K562 (cell line): ENCODE results near the gene THSD8. TPM values are rescaled to one million over a fixed set of nuclear protein-coding genes. Genes with fewer than 3 reads are reported as not detected.

ENCODE experiments used
- CBX1 ChIP-seq: sonication (generic); IDR thresholded peaks from 2 replicates; pipeline ENCODE4 v1.6.1; 2016; ENCODE audit warnings: antibody characterized with exemption, low read depth, mild to moderate bottlenecking
- CEBPG ChIP-seq, 3 experiments: fragments of 200-800 bp in 1 of 3; sonication (Bioruptor generic) in 1 of 3; sonication (generic) in 1 of 3; formaldehyde crosslinking in 1 of 3; IDR thresholded peaks in 2 of 3; conservative IDR thresholded peaks in 1 of 3; 2 replicates each; pipeline versions ENCODE4 v1.6.1 to v1.8.0; 2016 to 2022; ENCODE audit warnings: missing compliant biosample characterization in 2 of 3, missing genetic modification characterization in 2 of 3, mild to moderate bottlenecking in 1 of 3, missing genetic modification reagents in 1 of 3
- CHD7 ChIP-seq: fragments of 200-600 bp; sonication (generic); IDR thresholded peaks from one replicate; pipeline ENCODE4 v1.6.1; 2012; ENCODE audit warnings: mild to moderate bottlenecking, low read depth, low read length, inconsistent platforms
- DDX20 ChIP-seq: fragments of 450-650 bp; IDR thresholded peaks from 2 replicates; pipeline ENCODE4 v1.6.1; 2016; ENCODE audit warnings: missing genetic modification characterization, low read depth, mild to moderate bottlenecking, missing compliant biosample characterization, moderate library complexity
- GTF2B ChIP-seq: IDR thresholded peaks from 2 replicates; pipeline ENCODE4 v1.6.1; 2011; ENCODE audit not compliant: insufficient read length; ENCODE audit errors: extremely low read depth
- HDAC6 ChIP-seq: IDR thresholded peaks from 2 replicates; pipeline ENCODE4 v1.6.1; 2012; ENCODE audit warnings: low read depth, mild to moderate bottlenecking, control low read depth, inconsistent platforms, low read length, moderate library complexity
- HNRNPUL1 ChIP-seq: fragments of 200-400 bp; formaldehyde crosslinking; IDR thresholded peaks from 2 replicates; pipeline ENCODE4 v1.6.1; 2017; ENCODE audit warnings: low read length
- KAT7 ChIP-seq: sonication (generic); formaldehyde crosslinking; IDR thresholded peaks from 2 replicates; pipeline ENCODE4 v1.8.0; 2022; ENCODE audit warnings: missing genetic modification reagents, mild to moderate bottlenecking, borderline replicate concordance
- KHSRP ChIP-seq: fragments of 450-650 bp; IDR thresholded peaks from 2 replicates; pipeline ENCODE4 v1.6.1; 2017
- SIX5 ChIP-seq, 2 experiments: IDR thresholded peaks; 2 replicates each; pipeline ENCODE4 v1.6.1; 2011; ENCODE audit warnings: low read length in 2 of 2, borderline replicate concordance in 1 of 2, low read depth in 1 of 2, mild to moderate bottlenecking in 1 of 2, moderate library complexity in 1 of 2; ENCODE audit not compliant: insufficient read depth in 1 of 2
- WHSC1 ChIP-seq: IDR thresholded peaks from one replicate; pipeline ENCODE4 v1.6.1; 2012; ENCODE audit warnings: low read length, control low read depth, inconsistent platforms
- YY1 ChIP-seq, 3 experiments: IDR thresholded peaks; 2 replicates each; pipeline ENCODE4 v1.6.1; 2011; ENCODE audit warnings: low read length in 2 of 3, mild to moderate bottlenecking in 2 of 3, moderate library complexity in 2 of 3, borderline replicate concordance in 1 of 3, control low read depth in 1 of 3, low read depth in 1 of 3; ENCODE audit not compliant: insufficient read depth in 3 of 3, insufficient replicate concordance in 2 of 3, control insufficient read depth in 1 of 3, insufficient read length in 1 of 3; ENCODE audit errors: extremely low read depth in 1 of 3
- ZNF124 ChIP-seq: sonication (generic); formaldehyde crosslinking; IDR thresholded peaks from 2 replicates; pipeline ENCODE4 v1.8.1; 2022; ENCODE audit warnings: missing genetic modification reagents
- ZNF76 ChIP-seq: fragments of 250-450 bp; sonication (Bioruptor Pico); IDR thresholded peaks from 2 replicates; pipeline ENCODE4 v1.4.0; 2020; ENCODE audit warnings: mild to moderate bottlenecking, moderate library complexity, borderline replicate concordance
- polyA plus RNA-seq, 8 experiments: library from polyadenylated mRNA; depleted of rRNA in 4 of 8; stranded (reverse) in 5 of 8; unstranded in 3 of 8; fragments of >200 nt; fragmentation: Nextera tagmentation in 2 of 8; fragmentation: Illumina TruSeq in 1 of 8; extraction: Ambion mirVana in 2 of 8; extraction: Trizol in 1 of 8; gene quantifications; 2 replicates each; pipeline versions ENCODE4 v1.2.1 to v1.2.3, GENCODE V29; 2011 to 2014; ENCODE audit warnings: inconsistent platforms in 1 of 8, missing spikeins in 1 of 8
- total RNA-seq, 7 experiments: library from RNA; depleted of rRNA in 6 of 7; stranded (reverse); fragments of >200 nt in 6 of 7; fragmentation: Illumina TruSeq in 2 of 7; extraction: Trizol in 2 of 7; gene quantifications; 2 replicates each; pipeline versions ENCODE4 v1.2.1 to v1.2.3, GENCODE V29; 2011 to 2021; ENCODE audit warnings: low replicate concordance in 1 of 7

The THSD8 gene
- total and polyA plus RNA-seq, 9 of the 15 experiments (the other 6 are each of a cell fraction or from before 2014, with no cell fraction given) = 8.4 to 42.4 (median 19.9) TPM; not detected in 2

- TF ChIP-seq HNRNPUL1 = no peak
- no peak for TF ChIP-seq KAT7
- no peak for TF ChIP-seq WHSC1
- no peak for TF ChIP-seq CHD7
- TF ChIP-seq HDAC6 = no peak
- TF ChIP-seq SIX5 (IDR thresholded peaks at IDR 0.05; ENCODE audit: borderline replicate concordance in 1 of 2, insufficient read depth in 1 of 2, low read depth in 1 of 2, low read length in 2 of 2) = no peak
- TF ChIP-seq CEBPG (CRISPR knock-in tag; IDR thresholded peaks at IDR 0.05) = no peak
- no peak for TF ChIP-seq CEBPG (tag; conservative IDR thresholded peaks at IDR 0.05 in 1 of 2, IDR thresholded peaks at IDR 0.05 in 1 of 2)
- no peak for TF ChIP-seq ZNF124
- no peak for TF ChIP-seq CBX1
- no peak for TF ChIP-seq ZNF76 (CRISPR knock-in tag)
- no peak for TF ChIP-seq KHSRP
- no peak for TF ChIP-seq DDX20
- peak in 1 of 3 experiments; percentile 27 for TF ChIP-seq YY1 (IDR thresholded peaks at IDR 0.05; ENCODE audit: borderline replicate concordance in 1 of 3, control insufficient read depth in 1 of 3, extremely low read depth in 1 of 3, insufficient read depth in 3 of 3, insufficient read length in 1 of 3, insufficient replicate concordance in 2 of 3, low read depth in 1 of 3, low read length in 2 of 3)
- TF ChIP-seq GTF2B = no peak
Observed at GRCh38 chr19:12757544-12758274, 44.2 kb upstream of the THSD8 start (continued).
